GM19099 (cell line): Measurements from ENCODE around the gene ABHD2.

Experiments used
- POLR2A ChIP-seq: IDR thresholded peaks from 3 replicates; pipeline ENCODE4 v1.6.1; 2011; ENCODE audit warnings: low read depth; ENCODE audit not compliant: insufficient read length; ENCODE audit errors: extremely low read depth

The ABHD2 gene

DNA sequence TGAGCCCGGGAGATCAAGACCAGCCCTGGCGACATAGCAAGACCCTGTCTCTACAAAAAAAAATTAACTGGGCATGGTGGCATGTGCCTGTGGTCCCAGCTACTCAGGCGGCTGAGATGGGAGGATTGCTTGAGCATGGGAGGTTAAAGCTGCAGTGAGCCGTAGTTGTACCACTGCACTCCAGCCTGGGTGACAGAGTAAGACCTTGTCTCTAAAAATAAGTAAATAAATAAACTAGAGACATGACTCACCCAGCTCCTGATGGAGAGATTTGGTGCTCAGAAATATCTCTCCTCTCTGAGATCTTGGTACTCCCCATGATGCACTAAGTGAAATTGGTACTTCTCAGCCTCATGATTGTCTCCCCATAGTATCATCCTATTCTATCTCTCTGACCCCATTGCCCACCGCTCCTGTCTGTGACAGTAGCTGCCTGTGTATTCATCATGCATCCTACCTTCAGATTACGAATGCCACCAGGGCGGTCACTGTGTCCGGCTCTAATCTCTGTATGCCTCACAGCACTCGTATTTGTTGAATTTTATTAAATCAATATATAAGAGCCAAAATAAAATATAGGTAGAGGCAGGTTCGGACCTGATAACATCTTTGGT, 50.9 kb downstream of the ABHD2 start:
- no peak for TF ChIP-seq POLR2A

DNA sequence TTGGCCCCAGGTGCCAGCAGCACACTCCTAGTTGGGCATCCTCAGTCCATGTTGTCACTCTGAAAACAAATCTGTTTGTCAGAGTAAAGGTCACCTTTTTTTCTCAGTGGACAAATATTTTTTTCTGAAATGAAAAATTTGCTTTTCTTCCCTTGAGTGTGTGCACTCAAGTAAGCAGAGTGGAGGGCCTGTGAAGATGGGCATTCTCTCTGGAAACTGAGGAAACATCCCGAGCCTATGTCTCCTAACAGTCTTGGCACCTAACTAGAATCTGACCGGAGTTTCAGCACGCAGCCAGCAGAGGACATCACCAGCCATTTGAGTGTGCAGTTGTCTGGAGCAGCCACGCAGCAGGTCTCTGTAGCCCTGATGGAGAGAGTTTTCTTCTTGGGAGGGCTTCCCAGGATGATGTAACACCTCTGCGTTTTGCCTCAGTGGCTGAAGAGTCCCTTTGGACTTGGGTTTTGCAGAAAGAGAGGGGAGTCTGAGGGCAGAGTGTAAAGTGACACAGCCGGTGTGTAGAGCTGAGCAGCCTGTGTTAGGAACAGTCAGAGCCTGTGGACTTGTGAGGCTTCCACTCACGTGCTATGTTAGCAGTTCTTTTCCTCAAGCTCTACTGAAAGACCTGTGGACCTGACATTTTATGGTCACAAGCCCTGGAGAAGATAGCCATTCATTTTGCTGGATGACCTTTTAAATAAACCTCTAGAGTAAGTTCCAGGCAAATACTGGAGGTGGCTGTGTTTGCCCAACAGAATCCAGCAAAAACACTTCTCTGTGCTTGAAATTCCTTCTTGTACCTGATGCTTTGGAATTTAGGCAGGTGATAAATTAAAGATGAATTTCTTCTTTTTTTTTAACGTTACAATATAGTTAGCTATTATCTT, 51.6 kb downstream of the ABHD2 start:
- TF ChIP-seq POLR2A: no peak

DNA sequence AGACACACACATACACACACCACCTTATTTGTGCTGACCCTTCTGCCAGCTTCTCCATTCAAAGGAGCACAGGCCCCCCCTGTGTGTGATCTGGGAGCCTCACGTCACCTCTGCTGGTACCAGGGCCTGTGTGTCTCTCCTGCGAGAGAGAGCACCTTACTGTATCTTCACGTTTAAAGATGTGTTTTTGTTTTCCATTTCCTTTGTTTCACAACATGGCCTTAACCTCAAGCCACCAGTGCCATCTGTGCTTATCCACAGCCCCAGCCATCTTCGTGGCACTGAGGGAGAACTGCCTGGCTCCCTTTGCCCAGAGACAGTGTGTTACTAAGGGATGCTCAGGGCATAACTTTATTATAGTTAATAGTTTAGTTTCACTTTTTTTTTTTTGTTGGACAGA, 52.3 kb downstream of the ABHD2 start:
- no peak for TF ChIP-seq POLR2A

DNA sequence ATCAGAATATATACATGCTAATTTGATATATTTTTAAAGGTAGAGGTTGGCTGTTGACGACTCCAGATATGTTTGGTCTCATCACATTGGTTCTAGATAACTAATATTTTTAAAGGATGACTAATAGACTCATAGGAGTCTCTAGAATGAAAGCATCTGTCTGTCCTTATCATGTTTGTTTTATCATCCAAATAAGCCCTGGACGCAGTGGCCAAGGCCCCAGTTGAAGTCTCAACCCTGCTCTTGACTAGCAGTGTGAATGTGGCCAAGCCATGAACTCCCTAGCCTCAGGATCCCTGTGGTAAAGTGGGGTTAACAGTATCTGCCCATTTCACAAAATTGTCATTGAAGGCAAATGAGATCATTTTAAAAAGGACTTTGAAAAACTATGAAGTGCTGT, 53.6 kb downstream of the ABHD2 start:
- TF ChIP-seq POLR2A: no peak

DNA sequence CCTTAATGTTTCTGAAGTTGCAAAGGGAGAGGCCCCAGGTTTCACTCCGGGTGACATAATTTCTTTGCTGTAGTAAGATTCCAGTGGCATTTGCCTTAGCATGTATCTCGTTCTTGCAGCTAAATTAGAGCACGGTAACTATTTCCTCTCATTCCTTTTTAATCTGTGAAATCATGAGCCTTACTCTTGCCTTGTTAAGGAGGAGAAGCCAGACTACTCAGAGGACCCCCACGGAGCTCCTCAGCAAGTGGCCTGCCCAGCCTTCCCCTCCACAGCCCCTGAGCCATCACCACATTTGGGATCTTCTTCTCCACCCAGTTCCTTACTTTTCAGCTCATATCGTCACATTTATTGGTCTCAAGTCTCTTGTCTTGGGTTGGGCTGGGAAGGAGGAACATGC, 54.2 kb downstream of the ABHD2 start:
- no peak for TF ChIP-seq POLR2A

DNA sequence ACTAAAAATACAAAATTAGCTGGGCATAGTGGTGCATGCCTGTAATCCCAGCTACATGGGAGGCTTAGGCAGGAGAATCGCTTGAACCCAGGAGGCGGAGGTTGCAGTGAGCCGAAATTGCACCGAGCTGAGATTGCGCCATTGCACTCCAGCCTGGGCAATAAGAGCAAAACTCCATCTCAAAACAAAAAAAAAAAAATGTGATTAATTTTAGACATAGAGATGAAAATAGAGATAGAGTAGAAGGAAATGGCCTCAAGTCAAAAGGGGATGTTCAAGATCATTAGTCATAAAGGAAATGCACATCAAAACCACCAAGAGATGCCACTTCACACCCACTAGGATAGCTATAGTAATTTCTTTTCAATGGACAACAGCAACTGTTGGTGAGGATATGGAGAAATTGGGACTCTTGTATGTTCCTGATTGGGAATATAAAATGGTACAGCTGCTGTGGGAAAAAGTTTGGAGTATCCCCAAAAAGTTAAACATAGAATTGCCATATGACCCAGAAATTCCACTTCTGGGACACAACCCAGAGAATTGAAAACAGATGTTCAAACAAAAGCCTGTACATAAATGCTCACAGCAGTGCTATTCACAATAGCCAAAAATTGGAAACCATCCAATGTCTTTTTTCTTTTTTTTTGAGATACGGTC, 55.4 kb downstream of the ABHD2 start:
- TF ChIP-seq POLR2A: no peak

DNA sequence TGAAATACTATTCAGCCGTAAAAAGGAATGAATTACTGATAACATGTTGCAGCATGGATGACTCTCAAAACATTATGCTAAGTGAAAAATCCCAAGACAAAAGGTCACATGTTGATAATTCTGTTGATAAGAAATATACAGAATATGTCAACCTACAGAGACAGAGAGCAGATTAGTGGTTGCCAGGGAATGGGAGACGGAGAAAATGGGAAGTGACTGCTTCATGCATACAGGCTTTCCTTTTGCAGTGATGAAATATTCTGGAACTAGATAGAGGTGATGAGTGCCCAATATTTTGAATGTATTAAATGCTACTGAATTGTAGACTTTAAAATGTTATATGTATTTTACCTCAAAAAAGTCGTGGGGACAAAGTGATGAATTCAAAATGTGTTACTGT, 56.2 kb downstream of the ABHD2 start:
- no peak for TF ChIP-seq POLR2A

DNA sequence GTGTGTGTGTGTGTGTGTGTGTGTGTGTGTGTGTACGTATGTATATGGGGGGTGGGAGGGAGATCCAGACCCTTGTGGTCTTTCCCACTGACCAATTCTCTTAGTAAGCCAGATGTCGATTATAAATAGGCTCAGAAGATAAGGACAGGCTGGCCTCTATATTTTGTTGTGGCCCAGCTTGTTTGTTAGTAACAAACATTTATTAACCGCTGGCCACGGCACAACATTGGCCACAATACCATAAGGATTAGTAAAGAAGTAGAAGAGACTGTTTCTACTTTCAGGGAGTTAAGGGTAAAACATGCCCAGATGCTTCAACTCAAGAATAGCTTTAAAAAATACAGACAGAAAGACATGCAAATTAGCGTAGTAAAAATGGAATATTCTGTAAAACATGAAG, 58.1 kb downstream of the ABHD2 start:
- TF ChIP-seq POLR2A: no peak

DNA sequence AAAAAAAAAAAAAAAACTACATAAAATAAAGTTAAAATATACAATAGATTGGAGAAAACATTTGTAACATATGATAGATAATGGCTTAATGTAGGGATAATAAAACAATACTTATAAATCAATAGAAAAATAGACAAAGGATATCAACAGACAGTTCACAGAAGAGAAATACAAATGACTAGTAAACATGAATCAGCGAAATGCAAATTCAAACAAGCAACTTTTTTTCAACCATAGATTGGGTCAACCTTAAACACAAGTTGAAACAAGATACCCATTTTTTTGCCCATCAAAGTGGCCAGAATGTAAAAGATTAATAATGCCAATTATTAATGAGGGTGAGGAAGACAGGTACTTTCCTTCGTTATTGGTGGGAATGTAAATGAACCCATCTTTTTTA, 59.9 kb downstream of the ABHD2 start:
- no peak for TF ChIP-seq POLR2A

DNA sequence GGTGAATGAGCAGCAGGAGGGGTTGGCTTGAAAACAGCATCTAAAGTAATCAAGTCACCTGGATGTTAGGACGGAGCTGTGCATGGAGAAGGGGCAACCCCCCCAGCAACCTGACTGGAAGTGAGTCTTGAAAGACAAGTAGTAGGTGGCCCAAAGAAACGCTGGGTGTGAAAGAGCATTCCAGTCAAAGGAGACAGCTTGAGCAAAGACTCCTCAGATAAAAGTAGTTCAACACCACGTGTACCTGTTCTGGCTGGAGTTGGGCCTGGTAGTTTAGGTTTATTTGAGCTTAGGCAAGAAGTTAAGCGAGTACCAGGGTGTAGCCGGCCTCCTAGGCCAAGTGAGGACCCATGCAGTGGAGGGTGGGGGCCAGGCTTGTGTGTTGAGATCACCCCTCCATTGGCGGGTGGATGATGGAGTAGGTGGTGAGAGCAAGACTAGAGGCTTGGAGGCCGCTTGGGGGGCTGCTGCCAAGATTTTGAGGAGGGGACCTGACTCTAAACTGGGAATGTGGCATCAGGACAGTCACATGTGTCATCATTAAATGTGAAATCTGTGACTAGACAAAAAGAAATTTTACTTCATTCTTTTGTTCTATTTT, 61.3 kb downstream of the ABHD2 start:
- no peak for TF ChIP-seq POLR2A

DNA sequence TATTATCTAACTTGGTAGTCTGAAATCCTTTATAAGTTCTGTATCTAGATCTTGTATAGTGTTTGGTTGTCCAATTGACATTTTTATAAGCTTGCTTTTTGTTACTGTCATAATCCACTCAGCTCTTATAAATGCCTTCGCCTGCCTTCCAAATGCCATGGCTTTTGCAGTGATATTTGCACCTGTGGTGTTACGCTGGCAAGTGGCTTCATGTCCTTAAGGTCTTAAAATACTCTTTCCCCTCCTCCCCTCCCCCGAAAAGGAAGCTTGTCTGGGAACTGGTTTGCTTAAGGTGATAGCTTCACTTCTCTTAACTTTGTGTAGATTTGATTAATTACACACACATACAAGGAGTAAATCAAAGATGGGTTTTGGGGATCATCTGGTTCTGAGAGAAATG, 62.0 kb downstream of the ABHD2 start:
- TF ChIP-seq POLR2A: no peak

DNA sequence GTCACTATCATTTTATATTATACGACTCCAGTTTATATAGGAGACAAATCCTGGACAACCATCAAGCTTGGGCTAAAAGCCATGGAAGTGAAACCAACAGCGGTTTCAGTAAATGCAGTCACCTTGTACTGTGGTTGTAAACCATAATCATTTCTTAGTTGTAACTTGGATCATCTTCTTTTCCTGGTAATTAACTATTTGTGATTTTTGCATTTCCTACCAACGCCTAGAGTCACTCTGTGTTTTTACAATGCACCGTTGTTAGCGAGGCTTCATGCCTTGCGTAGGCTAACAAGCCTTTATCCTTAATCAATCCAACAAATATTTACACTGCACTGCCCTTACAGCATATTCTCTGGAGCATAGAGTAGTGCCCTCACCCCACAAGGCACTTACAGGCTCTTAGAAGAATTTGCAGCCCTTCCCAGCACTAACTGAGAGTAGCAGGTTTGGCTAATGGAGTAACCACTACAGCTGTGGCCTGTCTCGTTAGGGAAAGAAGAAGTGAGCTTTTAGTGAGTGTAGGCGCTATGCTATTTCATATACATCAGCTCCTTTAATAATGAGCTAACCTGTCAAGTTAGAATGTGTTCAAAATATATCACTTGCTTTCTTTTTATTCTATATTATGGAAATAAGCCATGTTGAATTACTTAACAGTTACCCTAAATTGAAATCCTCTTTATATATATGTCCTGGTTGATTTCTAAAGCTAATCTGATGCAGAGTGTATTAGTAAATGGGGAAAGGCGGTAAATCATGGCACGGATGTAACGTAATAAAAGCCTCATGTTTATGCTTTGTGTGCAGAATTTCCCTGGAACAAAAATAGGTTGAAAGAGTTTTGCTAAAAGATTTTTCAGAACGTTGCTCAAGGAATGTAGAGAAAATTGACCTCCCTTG, 62.8 kb downstream of the ABHD2 start:
- TF ChIP-seq POLR2A: no peak

DNA sequence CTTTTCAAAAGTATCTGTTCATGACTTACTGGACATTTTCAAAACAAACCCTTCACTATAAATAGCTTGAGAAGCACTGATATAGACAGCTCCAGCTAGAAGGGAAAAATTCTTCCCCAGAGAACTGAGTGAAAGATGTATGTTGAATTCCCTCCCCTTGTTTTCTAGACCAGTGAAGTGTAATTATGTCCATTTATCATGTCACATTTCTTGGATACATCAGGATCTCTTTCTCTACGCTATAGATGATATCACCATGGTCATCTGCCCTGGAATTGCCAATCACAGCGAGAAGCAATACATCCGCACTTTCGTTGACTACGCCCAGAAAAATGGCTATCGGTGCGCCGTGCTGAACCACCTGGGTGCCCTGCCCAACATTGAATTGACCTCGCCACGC, 66.9 kb downstream of the ABHD2 start:
- no peak for TF ChIP-seq POLR2A

DNA sequence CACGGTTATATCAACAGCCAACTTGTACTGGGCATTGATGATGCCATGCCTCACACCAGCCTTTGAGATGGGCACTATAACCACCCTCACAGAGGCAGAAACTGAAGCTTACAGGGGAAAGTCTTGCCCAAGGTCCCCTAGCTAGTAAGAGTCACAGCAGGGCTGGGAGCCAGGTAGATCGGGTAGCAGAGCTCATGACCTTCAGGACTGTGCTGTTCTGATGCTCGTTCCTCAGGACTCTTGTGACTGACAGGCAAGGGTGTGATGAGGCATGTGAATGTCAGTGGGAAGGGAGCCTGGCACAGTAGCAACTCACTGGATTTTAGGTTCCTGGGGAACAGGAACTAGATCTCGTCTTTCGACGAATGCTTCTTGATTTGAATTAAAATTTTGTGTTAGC, 67.4 kb downstream of the ABHD2 start:
- TF ChIP-seq POLR2A: no peak

DNA sequence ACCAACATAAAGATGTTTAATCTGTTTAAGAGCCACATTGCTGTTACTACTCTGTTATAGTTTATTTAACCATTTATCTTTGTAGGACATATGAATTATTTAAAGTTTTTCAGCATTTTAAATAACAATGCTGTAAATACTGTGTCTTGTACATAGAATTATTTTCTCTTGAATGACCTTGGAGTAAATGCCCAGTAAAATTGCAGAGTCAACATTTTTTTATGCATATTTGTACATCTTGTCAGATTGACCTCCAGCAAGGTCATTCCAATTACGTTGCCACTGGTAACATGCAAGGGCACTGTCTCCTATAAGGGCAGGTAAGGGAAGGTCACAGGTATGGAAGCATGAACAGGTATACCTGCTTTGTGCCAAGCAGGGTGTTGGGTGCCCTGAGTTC, 68.8 kb downstream of the ABHD2 start:
- TF ChIP-seq POLR2A: no peak
